ENCODE results near the gene ZCCHC14.

DNA sequence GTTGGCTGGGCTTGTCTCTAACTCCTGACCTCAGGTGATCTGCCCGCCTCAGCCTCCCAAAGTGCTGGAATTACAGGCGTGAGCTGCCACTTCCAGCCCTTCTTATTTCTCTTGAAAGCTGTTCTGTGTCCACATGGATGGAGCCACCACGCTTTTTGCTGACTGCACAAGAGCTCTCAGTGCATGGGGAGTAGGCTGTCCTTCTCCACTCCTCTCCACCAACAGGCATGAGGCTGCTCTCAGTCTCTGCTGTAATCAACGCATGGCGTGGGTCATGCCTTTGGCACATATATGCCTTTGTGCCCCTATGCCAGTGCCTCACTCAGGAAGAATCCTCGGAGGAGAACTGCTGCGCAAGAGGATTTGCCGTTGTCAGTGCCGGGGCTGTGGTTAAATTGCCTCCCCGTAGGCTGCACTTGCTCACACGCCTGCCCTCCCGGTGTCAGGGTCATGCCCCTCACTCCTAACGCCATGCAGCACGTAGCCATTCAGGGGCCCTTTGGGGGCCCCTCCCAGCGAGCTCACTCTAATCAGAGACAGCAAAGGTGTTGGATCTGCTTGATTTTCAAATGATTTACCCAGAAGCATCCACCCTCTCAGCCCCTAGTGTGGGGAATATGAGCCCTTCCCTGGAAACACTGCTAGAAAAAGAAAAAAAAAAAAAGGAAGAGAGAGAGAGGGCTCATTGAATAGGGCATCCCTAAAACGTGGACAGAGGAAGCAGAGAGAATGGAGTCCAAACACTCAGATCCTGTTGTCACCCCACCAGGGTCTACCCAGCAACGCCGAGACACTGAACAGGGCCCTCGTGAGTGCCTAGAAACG, 47.5 kb upstream of the ZCCHC14 start:
- TF ChIP-seq, protein P1, sequence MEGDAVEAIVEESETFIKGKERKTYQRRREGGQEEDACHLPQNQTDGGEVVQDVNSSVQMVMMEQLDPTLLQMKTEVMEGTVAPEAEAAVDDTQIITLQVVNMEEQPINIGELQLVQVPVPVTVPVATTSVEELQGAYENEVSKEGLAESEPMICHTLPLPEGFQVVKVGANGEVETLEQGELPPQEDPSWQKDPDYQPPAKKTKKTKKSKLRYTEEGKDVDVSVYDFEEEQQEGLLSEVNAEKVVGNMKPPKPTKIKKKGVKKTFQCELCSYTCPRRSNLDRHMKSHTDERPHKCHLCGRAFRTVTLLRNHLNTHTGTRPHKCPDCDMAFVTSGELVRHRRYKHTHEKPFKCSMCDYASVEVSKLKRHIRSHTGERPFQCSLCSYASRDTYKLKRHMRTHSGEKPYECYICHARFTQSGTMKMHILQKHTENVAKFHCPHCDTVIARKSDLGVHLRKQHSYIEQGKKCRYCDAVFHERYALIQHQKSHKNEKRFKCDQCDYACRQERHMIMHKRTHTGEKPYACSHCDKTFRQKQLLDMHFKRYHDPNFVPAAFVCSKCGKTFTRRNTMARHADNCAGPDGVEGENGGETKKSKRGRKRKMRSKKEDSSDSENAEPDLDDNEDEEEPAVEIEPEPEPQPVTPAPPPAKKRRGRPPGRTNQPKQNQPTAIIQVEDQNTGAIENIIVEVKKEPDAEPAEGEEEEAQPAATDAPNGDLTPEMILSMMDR (IDR thresholded peaks at IDR 0.05), result no peak
- TF ChIP-seq POLR2A (IDR thresholded peaks at IDR 0.05; ENCODE audit: low read depth), result no peak
- no peak for TF ChIP-seq POLR2AphosphoS5 (IDR thresholded peaks at IDR 0.05)
- TF ChIP-seq EP300 (IDR thresholded peaks at IDR 0.05), result no peak

All from esophagus muscularis mucosa (tissue), 4 donors.